ELR (cell line): Measurements from ENCODE around the gene RUVBL1.

ENCODE experiments used
- DNase-seq: peaks from one replicate; pipeline ENCODE4 v3.0.0-alpha.2; 2015; ENCODE audit warnings: low read depth

The RUVBL1 gene

GRCh38 chr3:128066676-128067075 is 56.9 kb downstream of the RUVBL1 start:
- no peak for DNase-seq

DNA sequence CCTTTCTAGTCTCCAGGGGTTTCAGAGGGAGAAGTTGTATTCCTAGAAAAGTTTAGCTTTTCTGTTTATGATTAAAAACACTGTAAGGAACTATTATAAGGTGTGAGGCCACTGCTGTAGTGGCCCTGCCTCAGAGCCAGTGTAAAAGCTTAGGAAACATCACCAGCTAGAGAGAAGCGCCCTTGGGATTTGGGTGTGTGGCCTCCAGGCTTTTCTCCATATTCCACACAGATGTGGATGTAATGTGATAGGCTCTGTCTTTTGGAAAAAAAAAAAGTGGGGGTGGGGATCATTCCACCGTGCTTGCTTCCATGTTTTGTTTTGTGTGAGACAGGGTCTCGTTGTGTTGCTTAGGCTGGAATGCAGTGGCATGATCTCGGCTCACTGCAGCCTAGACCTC is 57.5 kb downstream of the RUVBL1 start:
- no peak for DNase-seq

- DNase-seq, result no peak
These were observed 58.6 kb downstream of the RUVBL1 start for GRCh38 chr3:128064962-128065361.

DNA sequence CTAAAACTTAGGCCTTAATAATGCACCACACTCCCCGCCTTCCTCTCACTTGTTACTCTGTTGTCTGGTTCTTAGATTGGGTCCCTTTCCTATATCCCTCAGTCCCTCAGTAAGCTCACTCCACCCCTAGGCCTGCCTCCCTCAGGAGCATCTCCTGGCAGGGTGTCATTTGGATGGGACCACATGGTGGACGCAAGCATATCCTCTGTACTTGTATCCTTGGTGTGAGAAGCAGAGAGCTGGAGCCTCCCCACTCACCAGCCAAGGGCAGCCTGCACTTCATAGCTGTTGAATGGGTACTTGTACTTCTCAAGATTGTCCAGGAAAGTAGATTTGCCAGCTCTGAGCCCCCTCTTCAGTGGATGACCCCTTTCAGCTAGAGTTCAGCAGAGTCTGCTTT is 59.7 kb downstream of the RUVBL1 start:
- DNase-seq, result no peak

DNA sequence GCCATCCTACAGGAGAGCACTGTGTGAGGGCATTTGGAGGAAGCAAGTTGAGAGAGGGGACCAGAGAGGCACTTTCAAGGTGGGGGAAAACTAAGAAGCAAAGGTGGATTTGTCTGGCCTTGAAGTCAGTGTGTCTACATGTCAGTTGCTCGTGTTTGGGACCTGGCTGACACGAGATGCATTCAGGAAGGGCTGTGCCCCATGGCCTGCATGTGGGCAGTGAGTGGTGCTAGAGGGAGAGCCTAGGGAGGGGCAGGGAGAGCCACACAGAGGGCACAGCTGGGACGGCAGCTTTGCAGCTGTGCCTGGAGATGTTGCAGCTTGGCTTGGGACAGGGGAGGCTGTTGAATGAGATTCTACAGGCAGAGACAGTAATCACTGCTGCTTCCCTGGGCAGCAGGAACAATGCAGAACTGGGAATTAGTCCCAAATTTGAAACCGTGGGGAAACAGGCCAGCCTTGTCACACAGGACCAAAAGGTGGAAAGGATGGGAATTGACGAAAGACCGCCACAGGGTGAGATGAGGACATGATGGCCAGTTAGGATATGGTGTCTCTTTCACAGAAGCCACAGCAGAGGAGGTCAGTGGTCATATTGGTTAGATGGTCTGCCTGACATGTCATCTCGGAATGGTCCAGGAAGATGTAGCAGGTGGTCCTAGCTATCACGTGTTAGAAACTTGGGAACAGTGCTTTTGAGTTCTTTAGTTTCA is 61.4 kb downstream of the RUVBL1 start:
- no peak for DNase-seq

DNA sequence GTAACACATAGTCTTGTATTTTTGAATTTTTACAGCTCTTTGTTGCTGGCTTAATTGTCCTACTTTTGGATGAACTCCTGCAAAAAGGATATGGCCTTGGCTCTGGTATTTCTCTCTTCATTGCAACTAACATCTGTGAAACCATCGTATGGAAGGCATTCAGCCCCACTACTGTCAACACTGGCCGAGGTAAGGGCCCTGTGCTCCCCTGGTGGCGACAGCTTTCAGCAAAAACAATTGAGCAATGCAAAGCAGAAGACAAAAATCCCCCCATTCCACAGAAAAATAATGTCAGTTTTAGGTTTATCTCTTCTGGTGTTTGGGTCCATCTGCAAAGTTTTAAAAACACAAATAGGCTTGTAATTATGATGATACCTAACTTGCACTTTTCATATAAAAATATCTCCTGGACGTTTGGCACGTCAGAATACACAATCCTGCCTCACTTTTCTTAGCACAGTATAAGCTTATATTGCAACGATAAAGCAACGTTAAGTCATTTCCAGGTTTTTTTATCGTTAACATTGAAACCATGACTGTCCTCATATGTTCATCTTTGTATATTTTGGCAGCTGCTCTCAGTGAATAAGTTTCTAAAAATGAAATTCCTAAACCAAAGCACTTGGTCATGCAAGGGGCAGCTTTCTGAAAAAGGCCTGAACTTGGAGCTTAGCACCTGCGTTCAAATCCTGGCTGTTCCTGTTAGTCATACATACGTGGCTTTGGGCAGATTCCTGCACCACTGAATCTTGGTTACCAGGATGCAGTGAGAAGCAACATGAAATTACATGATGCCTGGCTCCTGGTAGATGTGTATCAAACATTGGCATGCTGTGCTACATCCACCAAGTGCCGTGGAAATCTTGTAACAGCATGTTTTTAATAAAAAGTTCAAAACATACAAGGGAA is 62.9 kb downstream of the RUVBL1 start:
- peak; percentile 95 for DNase-seq

- no peak for DNase-seq
These were observed 67.4 kb downstream of the RUVBL1 start for GRCh38 chr3:128056258-128056657.

DNA sequence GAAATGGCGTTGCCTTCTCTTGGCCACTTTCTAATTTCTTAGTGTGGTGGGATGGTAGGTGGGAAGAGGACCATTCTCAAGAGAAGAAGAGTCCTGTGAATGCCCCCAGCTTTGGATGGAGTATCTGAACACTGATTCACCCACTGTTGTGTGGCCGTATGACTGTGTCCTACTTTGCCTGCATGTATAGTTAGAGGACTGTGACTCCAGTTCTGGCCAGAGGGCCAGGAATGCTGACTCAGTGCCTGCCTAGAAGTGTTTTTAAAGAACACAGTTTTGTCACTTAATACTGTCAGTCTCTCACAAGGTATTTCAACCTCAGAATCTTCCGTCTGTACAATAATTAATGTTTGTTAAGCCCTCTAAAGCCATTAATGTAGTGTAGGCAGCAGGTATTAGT is 69.2 kb downstream of the RUVBL1 start:
- DNase-seq, result peak; percentile 82

DNA sequence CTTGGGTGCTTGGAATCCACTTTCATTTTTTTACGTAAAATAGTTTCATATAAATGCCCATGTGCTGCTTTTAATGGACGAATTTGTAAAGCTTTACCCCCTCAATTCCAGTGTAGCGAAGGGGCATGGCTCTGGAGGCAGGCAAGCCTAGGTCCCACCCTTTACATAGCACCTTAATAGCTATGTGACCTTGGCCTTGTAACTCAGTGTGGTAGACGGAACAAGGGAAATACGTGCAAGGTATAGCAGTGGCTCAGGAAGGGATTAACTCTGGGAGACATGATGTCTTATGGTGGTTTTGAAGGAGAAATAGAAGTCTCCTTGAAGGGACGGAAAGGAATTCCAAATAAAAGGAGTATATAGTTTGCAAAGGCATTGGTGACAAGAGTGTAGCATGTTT is 70.0 kb downstream of the RUVBL1 start:
- DNase-seq, result no peak

GRCh38 chr3:128052595-128053351 is 70.8 kb downstream of the RUVBL1 start:
- DNase-seq, result peak; percentile 46

- peak; percentile 95 for DNase-seq
These were observed 71.6 kb downstream of the RUVBL1 start, which contains the start of gene SEC61A1 for GRCh38 chr3:128051837-128052594. TSS of gene SEC61A1 (plus strand) at chr3:128052437. CDS start at chr3:128052553, 116 bp downstream.

DNA sequence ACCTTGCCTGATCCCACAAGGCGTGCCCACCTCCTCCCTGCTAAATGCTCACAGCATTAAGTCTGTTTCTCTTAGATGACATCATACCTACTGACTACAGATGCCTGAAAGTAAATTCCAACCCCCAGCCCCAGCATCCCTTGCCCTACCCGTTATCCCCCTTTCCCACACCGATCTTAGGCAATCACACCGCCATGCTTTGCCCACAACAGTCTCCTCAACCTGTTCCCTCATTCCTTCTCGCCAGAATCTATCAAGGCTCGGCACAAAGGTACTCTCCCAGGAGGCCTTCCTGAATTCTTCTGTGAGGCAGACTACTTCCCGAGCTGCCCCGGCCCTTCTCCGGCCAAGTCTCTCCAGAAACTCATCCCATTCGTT is 72.2 kb downstream of the RUVBL1 start:
- DNase-seq, result peak; percentile 36

- no peak for DNase-seq
These were observed 73.0 kb downstream of the RUVBL1 start for GRCh38 chr3:128050597-128050996.

GRCh38 chr3:128041344-128041743 is 82.3 kb downstream of the RUVBL1 start:
- DNase-seq, result no peak

DNA sequence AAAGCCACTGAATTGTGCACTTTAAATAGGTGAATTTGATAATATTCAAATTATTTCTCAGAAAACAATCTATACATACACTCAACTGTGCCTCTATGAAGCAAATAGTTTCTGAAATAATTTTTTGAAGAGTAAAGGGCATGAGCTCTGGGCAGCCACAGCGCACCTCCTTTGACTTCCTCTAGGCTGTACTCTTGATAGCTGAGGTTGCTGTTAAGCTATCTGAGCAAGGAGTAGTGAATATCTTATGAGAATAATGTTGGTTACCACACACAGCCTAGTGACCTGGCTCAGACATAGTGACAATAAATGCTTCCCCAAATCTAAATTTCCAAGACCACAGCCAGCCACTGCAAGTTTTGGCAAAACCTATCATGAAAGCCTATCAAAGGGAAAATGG is 83.0 kb downstream of the RUVBL1 start:
- DNase-seq, result no peak

DNA sequence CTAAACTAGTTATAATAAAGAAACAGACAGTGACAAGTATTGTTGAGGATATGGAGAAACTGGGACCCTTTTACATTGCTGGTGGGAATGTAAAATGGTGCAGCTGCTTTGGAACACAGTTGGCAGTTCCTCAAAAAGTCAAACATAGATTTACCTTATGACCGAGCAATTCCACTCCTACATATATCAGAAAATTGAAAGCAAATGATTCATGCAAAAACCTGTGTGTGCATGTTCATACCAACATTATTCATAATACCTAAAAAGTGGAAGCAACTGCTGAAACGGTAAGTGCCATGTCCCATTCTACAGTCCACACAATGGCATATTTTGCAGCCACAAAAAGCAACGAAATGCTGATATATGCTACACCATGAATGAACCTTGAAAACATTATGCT is 83.6 kb downstream of the RUVBL1 start:
- DNase-seq, result no peak

- no peak for DNase-seq
These were observed 87.5 kb downstream of the RUVBL1 start for GRCh38 chr3:128036119-128036518.

- peak; percentile 22 for DNase-seq
These were observed 90.5 kb downstream of the RUVBL1 start for GRCh38 chr3:128033102-128033501.
